Stimulated activated CD4-positive, alpha-beta T cell treated with anti-CD3 and anti-CD28 coated beads, TNF-alpha, amount 100 ng/mL, for 48 hours (primary cell): ENCODE results near the gene DNAH11.

Experiments used
- DNase-seq, 3 donors: peaks; one replicate each; pipeline ENCODE4 v3.0.0-alpha.2; 2020; ENCODE audit warnings: low read depth in 3 of 3

DNAH11 gene

GRCh38 chr7:21548491-21548890, 5.7 kb downstream of the DNAH11 start:
- DNase-seq: no peak

GRCh38 chr7:21550076-21550475, 7.2 kb downstream of the DNAH11 start:
- no peak for DNase-seq

GRCh38 chr7:21550821-21551531, 8.1 kb downstream of the DNAH11 start:
- DNase-seq: no peak

GRCh38 chr7:21562385-21562784, 19.5 kb downstream of the DNAH11 start:
- no peak for DNase-seq

- DNase-seq: no peak
Observed at GRCh38 chr7:21565614-21566013, 22.8 kb downstream of the DNAH11 start.

GRCh38 chr7:21566094-21566493, 23.3 kb downstream of the DNAH11 start:
- DNase-seq: no peak

- DNase-seq: no peak
Observed at GRCh38 chr7:21568762-21569161, 25.9 kb downstream of the DNAH11 start.

- no peak for DNase-seq
Observed at GRCh38 chr7:21572331-21573313, 29.8 kb downstream of the DNAH11 start.

- DNase-seq: no peak
Observed at GRCh38 chr7:21579341-21580072, 36.7 kb downstream of the DNAH11 start.

- DNase-seq: no peak
Observed at GRCh38 chr7:21580073-21580521, 37.3 kb downstream of the DNAH11 start.

- DNase-seq: no peak
Observed at GRCh38 chr7:21585070-21585724, 42.4 kb downstream of the DNAH11 start.

- no peak for DNase-seq
Observed at GRCh38 chr7:21587139-21587784, 44.4 kb downstream of the DNAH11 start.

GRCh38 chr7:21596801-21597200, 54.0 kb downstream of the DNAH11 start:
- DNase-seq: no peak

- no peak for DNase-seq
Observed at GRCh38 chr7:21603462-21603861, 60.6 kb downstream of the DNAH11 start.

- DNase-seq: no peak
Observed at GRCh38 chr7:21603972-21604749, 61.3 kb downstream of the DNAH11 start.

- DNase-seq: no peak
Observed at GRCh38 chr7:21605008-21605585, 62.3 kb downstream of the DNAH11 start.

GRCh38 chr7:21608465-21608864, 65.6 kb downstream of the DNAH11 start:
- no peak for DNase-seq

GRCh38 chr7:21611129-21611528, 68.3 kb downstream of the DNAH11 start:
- DNase-seq: no peak

- DNase-seq: no peak
Observed at GRCh38 chr7:21616091-21616490, 73.3 kb downstream of the DNAH11 start.
